Measurements from ENCODE around the gene SOST. TPM values are rescaled to one million over a fixed set of nuclear protein-coding genes. Genes with fewer than 3 reads are reported as not detected.

The SOST gene
- total and polyA plus RNA-seq, 2 donors from 2014 or later: 0.09 to 15.1 TPM

DNA sequence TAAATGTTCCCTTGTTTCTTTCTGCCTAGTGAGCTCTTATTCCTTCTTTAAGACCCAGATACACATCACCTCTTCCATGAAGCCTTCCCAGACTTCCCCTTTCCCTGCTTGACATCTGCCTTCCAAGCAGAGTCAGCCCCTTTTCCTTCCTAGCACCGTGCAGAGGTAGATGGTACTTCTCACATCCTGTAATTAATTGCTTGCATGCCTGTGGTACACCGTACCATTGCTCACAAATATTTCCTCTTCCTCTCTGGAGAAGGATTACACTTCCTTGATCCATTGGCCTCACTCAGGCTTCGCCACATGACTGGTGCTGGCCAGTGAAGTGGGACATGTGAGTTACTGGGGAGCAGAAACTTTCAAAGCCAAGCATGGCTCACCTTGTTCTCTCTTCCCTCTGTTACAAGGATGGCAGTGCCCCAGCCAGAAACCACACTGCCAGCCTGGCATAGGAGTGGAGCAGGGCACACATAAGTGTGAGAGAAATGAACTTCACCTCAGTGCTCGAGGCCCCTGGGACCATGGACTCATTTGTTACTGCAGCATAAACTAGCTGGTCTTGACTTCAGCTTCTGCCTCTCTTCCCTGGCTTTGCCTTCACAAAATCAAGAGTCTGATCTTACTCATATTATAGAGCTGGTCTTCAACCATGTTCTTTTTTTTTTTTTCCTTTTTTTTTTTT lies 44.0 kb downstream of the SOST start:
- peaks cover 0 to 8% (median 3%) of the 10 kb centered on the region in 3 donors for H3K4me1 ChIP-seq (ENCODE audit: control insufficient read depth in 2 of 3, insufficient read depth in 2 of 3, low read depth in 1 of 3, low read length in 3 of 3)

DNA sequence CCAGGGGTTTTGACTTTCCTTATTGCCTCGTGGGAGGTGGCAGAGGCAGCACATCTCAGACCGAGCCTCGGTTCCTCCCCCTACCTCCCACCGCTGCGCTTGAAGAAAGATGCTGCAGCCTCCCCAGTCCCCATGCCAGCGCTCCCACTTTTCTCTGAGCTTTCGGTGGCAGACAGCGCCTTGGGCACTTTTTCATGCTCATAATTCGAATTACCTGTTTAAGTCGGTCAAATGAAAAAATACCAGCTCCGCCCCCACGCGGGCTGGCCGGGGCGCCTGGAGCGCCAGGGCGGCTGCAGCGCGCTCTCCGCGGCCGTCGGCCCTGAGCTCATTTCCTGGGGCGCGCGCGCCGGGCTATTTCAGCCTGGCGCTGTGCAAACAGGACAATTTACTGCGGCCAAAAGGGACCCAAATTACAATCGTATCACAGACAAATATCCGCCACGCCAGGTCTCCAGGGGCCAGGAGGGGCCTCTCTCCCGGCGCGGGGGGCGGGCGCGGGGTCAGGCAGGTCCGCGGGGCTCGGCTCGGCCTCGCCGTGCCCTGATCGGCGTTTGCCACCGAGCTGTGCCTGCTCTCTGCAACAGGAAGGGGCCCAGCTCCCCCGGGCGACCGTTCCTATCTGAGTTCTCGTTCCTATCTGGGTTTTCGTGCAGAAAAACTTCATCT lies 45.0 kb downstream of the SOST start:
- Histone ChIP-seq H3K9ac (ENCODE audit: low read length in 3 of 3) (no peak overlapping the region), H3K36me3 (ENCODE audit: control insufficient read depth in 2 of 3, insufficient read depth in 3 of 3, low read length in 3 of 3) (no peaks in the 10 kb centered on the region), H3K9me3 (ENCODE audit: control insufficient read depth in 2 of 3, insufficient read depth in 1 of 3, low read length in 3 of 3) (no peaks in the 10 kb centered on the region), H3K27me3 (ENCODE audit: control insufficient read depth, insufficient read depth, low read length) (no peaks in the 10 kb centered on the region), H3K4me3 (ENCODE audit: low read length in 3 of 3) (peak overlapping the region in 1 of 3 donors; percentile 39), H3K4me1 (ENCODE audit: control insufficient read depth in 2 of 3, insufficient read depth in 2 of 3, low read depth in 1 of 3, low read length in 3 of 3) (peaks cover 0 to 8% (median 3%) of the 10 kb centered on the region in 3 donors), H3K27ac (ENCODE audit: low read depth in 2 of 2, low read length in 2 of 2) (peak overlapping the region; percentile 51 to 65)
- TF ChIP-seq, protein P1, sequence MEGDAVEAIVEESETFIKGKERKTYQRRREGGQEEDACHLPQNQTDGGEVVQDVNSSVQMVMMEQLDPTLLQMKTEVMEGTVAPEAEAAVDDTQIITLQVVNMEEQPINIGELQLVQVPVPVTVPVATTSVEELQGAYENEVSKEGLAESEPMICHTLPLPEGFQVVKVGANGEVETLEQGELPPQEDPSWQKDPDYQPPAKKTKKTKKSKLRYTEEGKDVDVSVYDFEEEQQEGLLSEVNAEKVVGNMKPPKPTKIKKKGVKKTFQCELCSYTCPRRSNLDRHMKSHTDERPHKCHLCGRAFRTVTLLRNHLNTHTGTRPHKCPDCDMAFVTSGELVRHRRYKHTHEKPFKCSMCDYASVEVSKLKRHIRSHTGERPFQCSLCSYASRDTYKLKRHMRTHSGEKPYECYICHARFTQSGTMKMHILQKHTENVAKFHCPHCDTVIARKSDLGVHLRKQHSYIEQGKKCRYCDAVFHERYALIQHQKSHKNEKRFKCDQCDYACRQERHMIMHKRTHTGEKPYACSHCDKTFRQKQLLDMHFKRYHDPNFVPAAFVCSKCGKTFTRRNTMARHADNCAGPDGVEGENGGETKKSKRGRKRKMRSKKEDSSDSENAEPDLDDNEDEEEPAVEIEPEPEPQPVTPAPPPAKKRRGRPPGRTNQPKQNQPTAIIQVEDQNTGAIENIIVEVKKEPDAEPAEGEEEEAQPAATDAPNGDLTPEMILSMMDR (IDR thresholded peaks at IDR 0.05; ENCODE audit: borderline replicate concordance, extremely low read depth, insufficient read depth): no peak
- DNase-seq (peak in 4 of 5 donors; percentile 41 to 77 (median 69)), FAIRE-seq (no peak)
- intact Hi-C loops (cut with DNase I): no loop called here

More for the DNA sequence above, 44.0 kb downstream of the SOST start:
- intact Hi-C loops (cut with DNase I): no loop called here
- TF ChIP-seq, protein P1 (IDR thresholded peaks at IDR 0.05; ENCODE audit: borderline replicate concordance, extremely low read depth, insufficient read depth): no peak
- no peaks in the 10 kb centered on the region for H3K36me3 ChIP-seq (ENCODE audit: control insufficient read depth in 2 of 3, insufficient read depth in 3 of 3, low read length in 3 of 3)
- FAIRE-seq (no peak), DNase-seq (no peak)
- no peaks in the 10 kb centered on the region for H3K9me3 ChIP-seq (ENCODE audit: control insufficient read depth in 2 of 3, insufficient read depth in 1 of 3, low read length in 3 of 3)
- H3K4me3 ChIP-seq (ENCODE audit: low read length in 3 of 3): no peak overlapping the region
- no peak overlapping the region for H3K9ac ChIP-seq (ENCODE audit: low read length in 3 of 3)
- no peak overlapping the region for H3K27ac ChIP-seq (ENCODE audit: low read depth in 2 of 2, low read length in 2 of 2)
- no peaks in the 10 kb centered on the region for H3K27me3 ChIP-seq (ENCODE audit: control insufficient read depth, insufficient read depth, low read length)

DNA sequence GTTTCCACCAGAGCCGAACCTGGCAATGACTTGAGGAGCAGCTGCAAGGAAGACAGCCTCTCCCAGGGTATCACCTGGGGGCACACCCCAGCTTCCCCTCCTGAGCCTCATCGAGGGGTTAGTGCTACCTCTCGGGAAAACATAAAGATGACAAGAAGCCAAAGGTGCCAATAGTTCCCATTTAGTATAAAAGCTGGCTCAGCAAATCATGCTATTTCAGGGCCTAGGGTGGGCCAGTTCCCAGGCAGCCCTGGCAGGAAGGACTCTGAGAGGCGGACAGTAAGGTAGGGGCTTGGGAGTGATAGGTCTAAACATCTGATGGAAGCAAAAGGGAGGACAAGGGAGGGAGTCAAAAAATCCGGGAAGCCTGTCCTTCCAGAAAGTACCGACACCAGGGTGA lies 46.2 kb downstream of the SOST start:
- Histone ChIP-seq H3K4me1 (ENCODE audit: control insufficient read depth in 2 of 3, insufficient read depth in 2 of 3, low read depth in 1 of 3, low read length in 3 of 3) (peaks cover 0 to 8% (median 3%) of the 10 kb centered on the region in 3 donors), H3K36me3 (ENCODE audit: control insufficient read depth in 2 of 3, insufficient read depth in 3 of 3, low read length in 3 of 3) (no peaks in the 10 kb centered on the region), H3K27me3 (ENCODE audit: control insufficient read depth, insufficient read depth, low read length) (no peaks in the 10 kb centered on the region), H3K4me3 (ENCODE audit: low read length in 3 of 3) (no peak overlapping the region), H3K27ac (ENCODE audit: low read depth in 2 of 2, low read length in 2 of 2) (peak overlapping the region in 1 of 2 donors; percentile 23), H3K9ac (ENCODE audit: low read length in 3 of 3) (no peak overlapping the region), H3K9me3 (ENCODE audit: control insufficient read depth in 2 of 3, insufficient read depth in 1 of 3, low read length in 3 of 3) (no peaks in the 10 kb centered on the region)
- FAIRE-seq (no peak), DNase-seq (no peak)
- intact Hi-C loops (cut with DNase I): no loop called here
- TF ChIP-seq, protein P1 (IDR thresholded peaks at IDR 0.05; ENCODE audit: borderline replicate concordance, extremely low read depth, insufficient read depth): no peak

Data from kidney (tissue), 14 donors.